ENCODE measurements around the gene TTC21A.

TTC21A gene

GRCh38 chr3:39137991-39138803 lies 30.7 kb downstream of the TTC21A start:
- no peak for DNase-seq

GRCh38 chr3:39138804-39139415 lies 31.4 kb downstream of the TTC21A start:
- no peak for DNase-seq

GRCh38 chr3:39139442-39139841 lies 32.0 kb downstream of the TTC21A start:
- DNase-seq = no peak

- DNase-seq = no peak
These were observed 33.0 kb downstream of the TTC21A start for GRCh38 chr3:39140341-39140971.

GRCh38 chr3:39141171-39141995 lies 33.9 kb downstream of the TTC21A start:
- DNase-seq = no peak

- no peak for DNase-seq
These were observed 34.6 kb downstream of the TTC21A start for GRCh38 chr3:39142067-39142466.

GRCh38 chr3:39143051-39143885 lies 35.8 kb downstream of the TTC21A start:
- DNase-seq = no peak

- peak; percentile 48 for DNase-seq
These were observed 36.7 kb downstream of the TTC21A start for GRCh38 chr3:39144095-39144747.

- DNase-seq = no peak
These were observed 37.4 kb downstream of the TTC21A start for GRCh38 chr3:39144748-39145380.

GRCh38 chr3:39146083-39146501 lies 38.6 kb downstream of the TTC21A start:
- DNase-seq = no peak

- no peak for DNase-seq
These were observed 39.4 kb downstream of the TTC21A start for GRCh38 chr3:39146611-39147591.

- DNase-seq = no peak
These were observed 40.4 kb downstream of the TTC21A start for GRCh38 chr3:39147711-39148434.

GRCh38 chr3:39148435-39149058 lies 41.1 kb downstream of the TTC21A start:
- no peak for DNase-seq

- DNase-seq = no peak
These were observed 41.6 kb downstream of the TTC21A start for GRCh38 chr3:39149059-39149455.

GRCh38 chr3:39149498-39150147 lies 42.1 kb downstream of the TTC21A start:
- DNase-seq = no peak

- DNase-seq = no peak
These were observed 42.8 kb downstream of the TTC21A start for GRCh38 chr3:39150148-39150802.

- DNase-seq = no peak
These were observed 43.5 kb downstream of the TTC21A start for GRCh38 chr3:39150803-39151631.
